Stomach (tissue), 19 donors: ENCODE results near the gene KRTAP19-6. TPM values are rescaled to one million over a fixed set of nuclear protein-coding genes. Genes with fewer than 3 reads are reported as not detected.

ENCODE experiments used
- DNase-seq, 2 donors: peaks; one replicate each; pipeline versions ENCODE4 v3.0.0 to v3.0.0-alpha.2; 2013 to 2019
- H3K27ac ChIP-seq, 5 donors: fragments of 200-600 bp in 4 of 5; sonication (generic) in 4 of 5; one replicate each; pipeline ENCODE4 v1.5.1; 2013 to 2019; ENCODE audit warnings: mild to moderate bottlenecking in 1 of 5, moderate library complexity in 1 of 5
- H3K27me3 ChIP-seq, 3 donors: fragments of 200-600 bp; sonication (generic); one replicate each; pipeline ENCODE4 v1.5.1; 2017 to 2019; ENCODE audit warnings: mixed run types in 1 of 3
- H3K36me3 ChIP-seq, 4 donors: fragments of 200-600 bp; sonication (generic); 1 replicate in 3 of 4; 2 replicates in 1 of 4; pipeline ENCODE4 v1.5.1; 2016 to 2019
- H3K4me1 ChIP-seq, 4 donors: fragments of 200-600 bp; sonication (generic); one replicate each; pipeline ENCODE4 v1.5.1; 2016 to 2019
- H3K4me3 ChIP-seq, 4 donors: fragments of 200-600 bp; sonication (generic) in 3 of 4; one replicate each; pipeline ENCODE4 v1.5.1; 2016 to 2019; ENCODE audit warnings: mild to moderate bottlenecking in 1 of 4
- H3K9me3 ChIP-seq, 4 donors: fragments of 200-600 bp; sonication (generic); one replicate each; pipeline ENCODE4 v1.5.1; 2016 to 2019
- EP300 ChIP-seq: sonication (generic); formaldehyde crosslinking; IDR thresholded peaks from one replicate; pipeline ENCODE4 v1.6.1; 2017; ENCODE audit warnings: antibody characterized with exemption
- POLR2A ChIP-seq, 4 donors: fragments of 450-650 bp; IDR thresholded peaks; one replicate each; pipeline ENCODE4 v1.6.1; 2016; ENCODE audit warnings: antibody characterized with exemption in 4 of 4, control low read depth in 2 of 4, mild to moderate bottlenecking in 1 of 4, moderate library complexity in 1 of 4
- POLR2AphosphoS5 ChIP-seq, 3 donors: sonication (generic); formaldehyde crosslinking; IDR thresholded peaks; one replicate each; pipeline ENCODE4 v1.6.1; 2016; ENCODE audit warnings: antibody characterized with exemption in 3 of 3
- WGBS, 5 donors: extraction: QIAGEN DNeasy Blood & Tissue Kit in 3 of 5; methylation state at CpG; one replicate each; pipeline versions ENCODE4 v1.1.5 to v1.1.7; 2013 to 2018; 5-methylcytosine and 5-hydroxymethylcytosine counted together
- intact Hi-C: fragments of 100-400 bp; cut with DNase I; formaldehyde crosslinking; loops from one replicate; pipeline ENCODE4 v1.15.1; 2023; ENCODE audit warnings: low total_unique reads
- long read RNA-seq, 10 donors: transcript quantifications; one replicate each; lab custom pipeline, GENCODE V29; 2026
- polyA plus RNA-seq, 3 donors: library from polyadenylated mRNA; stranded (reverse); fragments of 200-250 nt; gene quantifications; one replicate each; pipeline ENCODE4 v1.2.3, GENCODE V29; 2013
- total RNA-seq, 5 donors: library from RNA; depleted of rRNA; stranded (reverse); fragments of >200 nt; gene quantifications; one replicate each; pipeline versions ENCODE4 v1.1.0 to v1.2.3, GENCODE V29; 2014 to 2016
- TF ChIP-seq, protein P1 (sequence below), 7 experiments: fragments of 450-650 bp in 4 of 7; fragments of 200-600 bp in 3 of 7; sonication (generic) in 3 of 7; IDR thresholded peaks; one replicate each; pipeline ENCODE4 v1.5.1; 2016 to 2019; ENCODE audit warnings: antibody characterized with exemption in 7 of 7, control low read depth in 2 of 7, mild to moderate bottlenecking in 1 of 7
- donor health status: healthy with polysubstance abuse.
- donor health status: Bipolar disorder and iron deficiency.
- donor health status: healthy.

KRTAP19-6 gene, protein sequence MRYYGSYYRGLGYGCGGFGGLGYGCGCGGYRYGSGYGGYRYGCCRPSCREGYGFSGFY
- total RNA-seq (not detected), polyA plus RNA-seq (not detected)
- long read RNA-seq, donor 1: 0 reads
- long read RNA-seq, donor 2: 0 reads
- long read RNA-seq, donor 3: 0 reads
- long read RNA-seq, donor 4: 0 reads
- long read RNA-seq, donor 5: 0 reads
- long read RNA-seq, donor 6: 0 reads
- long read RNA-seq, donor 7: 0 reads
- long read RNA-seq, donor 8: 0 reads
- long read RNA-seq, donor 9: 0 reads
- long read RNA-seq, donor 10: 0 reads

DNA sequence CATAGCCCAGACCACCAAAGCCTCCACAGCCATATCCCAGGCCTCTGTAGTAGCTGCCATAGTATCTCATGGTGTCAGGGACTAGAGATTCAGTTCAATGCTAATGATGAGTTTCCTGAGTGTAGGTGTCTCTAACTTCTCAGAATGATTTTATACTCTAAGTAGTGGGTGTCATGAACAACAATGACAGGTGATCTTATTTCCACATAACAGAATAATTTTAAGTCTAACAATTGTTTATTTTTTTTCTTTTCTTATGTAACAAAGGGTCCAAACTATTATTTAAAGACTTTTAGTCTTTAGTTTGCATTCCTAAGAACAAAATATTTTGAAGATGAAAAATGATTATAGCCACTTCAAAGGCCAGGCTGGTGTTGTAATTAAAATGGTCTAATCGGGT lies at the start of gene KRTAP19-6:
KRTAP19-6 (minus strand) TSS at position 101 of the 400 bp plus-strand sequence; CDS start at position 70, 31 bp downstream.
- no peaks in the 10 kb centered on the region for H3K4me1 ChIP-seq

DNA sequence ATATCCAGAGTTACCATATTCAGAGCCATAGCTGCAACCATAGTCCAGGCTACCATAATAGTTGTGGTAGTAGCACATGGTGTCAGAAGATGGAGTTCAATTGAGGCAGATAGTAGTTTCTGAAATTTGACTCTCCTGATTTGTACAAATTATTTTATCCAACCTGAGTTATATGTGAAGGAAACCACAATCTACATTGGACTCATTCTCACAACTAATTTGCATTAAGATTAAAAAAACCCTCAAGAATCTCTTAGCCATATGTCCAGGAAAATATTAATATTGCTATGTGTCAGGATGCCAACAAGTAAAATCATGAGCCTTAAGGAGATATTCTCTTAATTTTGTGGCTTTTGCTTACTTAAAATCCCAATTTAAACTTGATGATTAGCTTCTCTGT lies 48.6 kb upstream of the KRTAP19-6 start, which contains the start of gene KRTAP22-2:
KRTAP22-2 (minus strand) TSS at position 101 of the 400 bp plus-strand sequence.
- TF ChIP-seq POLR2AphosphoS5 (IDR thresholded peaks at IDR 0.05) (no peak), POLR2A (IDR thresholded peaks at IDR 0.05) (no peak), EP300 (no peak)
- TF ChIP-seq, protein P1, sequence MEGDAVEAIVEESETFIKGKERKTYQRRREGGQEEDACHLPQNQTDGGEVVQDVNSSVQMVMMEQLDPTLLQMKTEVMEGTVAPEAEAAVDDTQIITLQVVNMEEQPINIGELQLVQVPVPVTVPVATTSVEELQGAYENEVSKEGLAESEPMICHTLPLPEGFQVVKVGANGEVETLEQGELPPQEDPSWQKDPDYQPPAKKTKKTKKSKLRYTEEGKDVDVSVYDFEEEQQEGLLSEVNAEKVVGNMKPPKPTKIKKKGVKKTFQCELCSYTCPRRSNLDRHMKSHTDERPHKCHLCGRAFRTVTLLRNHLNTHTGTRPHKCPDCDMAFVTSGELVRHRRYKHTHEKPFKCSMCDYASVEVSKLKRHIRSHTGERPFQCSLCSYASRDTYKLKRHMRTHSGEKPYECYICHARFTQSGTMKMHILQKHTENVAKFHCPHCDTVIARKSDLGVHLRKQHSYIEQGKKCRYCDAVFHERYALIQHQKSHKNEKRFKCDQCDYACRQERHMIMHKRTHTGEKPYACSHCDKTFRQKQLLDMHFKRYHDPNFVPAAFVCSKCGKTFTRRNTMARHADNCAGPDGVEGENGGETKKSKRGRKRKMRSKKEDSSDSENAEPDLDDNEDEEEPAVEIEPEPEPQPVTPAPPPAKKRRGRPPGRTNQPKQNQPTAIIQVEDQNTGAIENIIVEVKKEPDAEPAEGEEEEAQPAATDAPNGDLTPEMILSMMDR (IDR thresholded peaks at IDR 0.05): no peak
- no peak within 1 kb of the TSS for H3K27ac ChIP-seq
- no peak for DNase-seq
- no peaks in the 10 kb centered on the region for H3K36me3 ChIP-seq
- H3K4me3 ChIP-seq: no peak within 1 kb of the TSS
- peaks cover 0 to under 1% (median 0%) of the 10 kb centered on the region in 4 donors for H3K9me3 ChIP-seq
- intact Hi-C loops: no loop called here
- no peaks in the 10 kb centered on the region for H3K27me3 ChIP-seq
- no peaks in the 10 kb centered on the region for H3K4me1 ChIP-seq

More for the DNA sequence above, at the start of gene KRTAP19-6:
- 68 to 91% (median 78%) methylated on average over 1 of the region's 1 CpG for WGBS, 5 donors
- H3K27me3 ChIP-seq: no peaks in the 10 kb centered on the region
- H3K9me3 ChIP-seq: no peaks in the 10 kb centered on the region
- no peak within 1 kb of the TSS for H3K4me3 ChIP-seq
- no peaks in the 10 kb centered on the region for H3K36me3 ChIP-seq
- H3K27ac ChIP-seq: no peak within 1 kb of the TSS
- no peak for DNase-seq
- intact Hi-C loops: no loop called here
- TF ChIP-seq POLR2A (IDR thresholded peaks at IDR 0.05): no peak
- no peak for TF ChIP-seq EP300
- TF ChIP-seq POLR2AphosphoS5 (IDR thresholded peaks at IDR 0.05): no peak
- TF ChIP-seq, protein P1 (IDR thresholded peaks at IDR 0.05): no peak

DNA sequence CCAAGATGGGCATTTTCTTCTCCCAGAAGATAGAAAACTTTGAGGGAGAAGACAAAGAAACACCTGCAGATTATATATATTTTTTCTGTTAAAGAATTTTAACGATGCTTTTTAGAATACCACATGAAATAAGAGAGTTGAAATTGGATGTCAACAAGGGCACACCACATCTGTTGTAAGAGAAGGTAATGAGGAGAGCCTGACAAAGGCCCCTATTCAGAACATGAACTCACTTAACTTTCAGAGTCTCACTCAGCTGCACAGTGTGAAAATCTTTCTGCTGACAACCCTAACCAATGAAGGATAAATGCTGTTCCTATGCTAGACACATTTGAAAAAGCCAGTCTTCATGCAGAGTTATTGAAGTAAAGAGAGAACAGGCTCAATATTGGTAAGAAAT lies 41.2 kb upstream of the KRTAP19-6 start:
- DNase-seq: no peak
- Histone ChIP-seq H3K4me3 (no peak overlapping the region), H3K27me3 (no peaks in the 10 kb centered on the region), H3K9me3 (peaks cover 0 to 6% (median 0%) of the 10 kb centered on the region in 4 donors), H3K36me3 (no peaks in the 10 kb centered on the region), H3K27ac (no peak overlapping the region), H3K4me1 (no peaks in the 10 kb centered on the region)
- intact Hi-C loops: no loop called here
- WGBS, 5 donors: 63 to 85% (median 78%) methylated on average over 1 of the region's 1 CpG
- no peak for TF ChIP-seq EP300
- TF ChIP-seq, protein P1 (IDR thresholded peaks at IDR 0.05): no peak
- TF ChIP-seq POLR2AphosphoS5 (IDR thresholded peaks at IDR 0.05): no peak
- TF ChIP-seq POLR2A (IDR thresholded peaks at IDR 0.05): no peak

DNA sequence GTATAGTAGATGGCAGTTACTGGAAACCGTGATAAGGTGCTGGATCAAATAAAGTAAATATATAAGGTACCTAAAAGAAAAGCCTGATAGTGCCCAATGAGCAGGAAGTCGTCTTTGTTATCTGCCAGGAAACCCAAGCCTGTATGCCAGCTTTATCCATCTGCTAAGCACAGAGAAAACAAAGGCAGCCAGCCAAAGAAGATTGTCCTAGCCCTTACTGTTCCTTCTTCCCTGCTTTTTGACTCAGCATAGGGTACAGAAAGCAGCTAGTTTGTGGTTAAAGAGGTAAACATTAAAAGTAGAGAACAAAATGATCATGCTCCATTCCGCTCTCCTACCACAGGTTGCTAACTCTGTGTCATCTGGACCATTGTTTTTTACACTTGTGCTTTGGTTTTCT lies 38.5 kb upstream of the KRTAP19-6 start:
- no peak overlapping the region for H3K4me3 ChIP-seq
- no peak overlapping the region for H3K27ac ChIP-seq
- H3K9me3 ChIP-seq: peaks cover 0 to 3% (median 0%) of the 10 kb centered on the region in 4 donors
- H3K27me3 ChIP-seq: no peaks in the 10 kb centered on the region
- no peaks in the 10 kb centered on the region for H3K4me1 ChIP-seq
- H3K36me3 ChIP-seq: no peaks in the 10 kb centered on the region
- no peak for DNase-seq
- WGBS, 5 donors: 40 to 53% (median 47%) methylated on average over 3 of the region's 3 CpGs
- intact Hi-C loops: no loop called here
- TF ChIP-seq POLR2AphosphoS5 (IDR thresholded peaks at IDR 0.05) (no peak), EP300 (no peak), POLR2A (IDR thresholded peaks at IDR 0.05) (no peak)
- TF ChIP-seq, protein P1 (IDR thresholded peaks at IDR 0.05): no peak
